ENCODE data around the gene KIAA1217.

Gene KIAA1217

DNA sequence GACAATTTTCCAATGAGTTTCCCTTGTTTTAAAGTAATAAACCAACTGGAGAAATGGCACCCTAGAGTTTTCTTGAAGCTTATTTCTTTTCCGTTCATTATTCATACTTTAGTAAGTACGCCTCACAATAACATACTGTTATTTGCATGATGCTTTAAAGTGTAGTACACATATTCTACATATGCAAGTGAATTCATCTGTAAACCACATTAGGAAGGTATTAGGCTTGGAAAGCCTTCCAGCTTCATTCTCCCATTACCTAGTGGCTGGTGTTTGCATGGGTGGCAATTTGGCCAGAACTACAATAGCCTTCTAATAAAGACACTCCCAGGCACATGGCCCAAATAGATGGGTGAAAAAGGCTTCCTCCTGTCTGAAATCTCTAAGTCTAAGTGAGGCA lies 45.5 kb upstream of the KIAA1217 start:
- Histone ChIP-seq H3K27ac (ENCODE audit: low read depth, low read length) (no peak overlapping the region), H3F3A (ENCODE audit: control insufficient read depth, insufficient read depth) (no peaks in the 10 kb centered on the region), H3K4me2 (ENCODE audit: low read length) (no peak overlapping the region), H3K9me2 (replicated peaks; ENCODE audit: control insufficient read depth, low read length) (no peaks in the 10 kb centered on the region), H3K27me3 (ENCODE audit: control insufficient read depth, low read length) (no peaks in the 10 kb centered on the region), H3K9me3 (ENCODE audit: control insufficient read depth, insufficient read depth, low read length) (no peaks in the 10 kb centered on the region), H3K4me3 (ENCODE audit: low read length) (no peak overlapping the region), H3K4me1 (ENCODE audit: control insufficient read depth, low read length) (no peaks in the 10 kb centered on the region), H4K20me1 (ENCODE audit: control insufficient read depth, insufficient read depth, low read depth, low read length) (no peaks in the 10 kb centered on the region), H3K79me2 (ENCODE audit: control insufficient read depth, low read length) (no peaks in the 10 kb centered on the region), H3K36me3 (ENCODE audit: control insufficient read depth, low read length) (no peaks in the 10 kb centered on the region)
- no peak for TF ChIP-seq EZH2phosphoT487 (IDR thresholded peaks at IDR 0.05; ENCODE audit: borderline replicate concordance, low read length)
- TF ChIP-seq CTCF (IDR thresholded peaks at IDR 0.05; ENCODE audit: low read depth, low read length, poor library complexity, severe bottlenecking), result no peak

GRCh38 chr10:24168258-24169170 lies 40.4 kb upstream of the KIAA1217 start:
- TF ChIP-seq CTCF (IDR thresholded peaks at IDR 0.05; ENCODE audit: low read depth, low read length, poor library complexity, severe bottlenecking), result no peak
- no peak for TF ChIP-seq EZH2phosphoT487 (IDR thresholded peaks at IDR 0.05; ENCODE audit: borderline replicate concordance, low read length)
- Histone ChIP-seq H3F3A (ENCODE audit: control insufficient read depth, insufficient read depth) (no peaks in the 10 kb centered on the region), H3K4me1 (ENCODE audit: control insufficient read depth, low read length) (no peaks in the 10 kb centered on the region), H3K27me3 (ENCODE audit: control insufficient read depth, low read length) (no peaks in the 10 kb centered on the region), H4K20me1 (ENCODE audit: control insufficient read depth, insufficient read depth, low read depth, low read length) (no peaks in the 10 kb centered on the region), H3K9me3 (ENCODE audit: control insufficient read depth, insufficient read depth, low read length) (no peaks in the 10 kb centered on the region), H3K9me2 (replicated peaks; ENCODE audit: control insufficient read depth, low read length) (no peaks in the 10 kb centered on the region), H3K36me3 (ENCODE audit: control insufficient read depth, low read length) (no peaks in the 10 kb centered on the region), H3K4me3 (ENCODE audit: low read length) (no peak overlapping the region), H3K79me2 (ENCODE audit: control insufficient read depth, low read length) (no peaks in the 10 kb centered on the region), H3K4me2 (ENCODE audit: low read length) (no peak overlapping the region), H3K27ac (ENCODE audit: low read depth, low read length) (no peak overlapping the region)

GRCh38 chr10:24170199-24170598 lies 38.7 kb upstream of the KIAA1217 start:
- H3F3A ChIP-seq (ENCODE audit: control insufficient read depth, insufficient read depth), result no peaks in the 10 kb centered on the region
- H4K20me1 ChIP-seq (ENCODE audit: control insufficient read depth, insufficient read depth, low read depth, low read length), result no peaks in the 10 kb centered on the region
- H3K27ac ChIP-seq (ENCODE audit: low read depth, low read length), result no peak overlapping the region
- H3K36me3 ChIP-seq (ENCODE audit: control insufficient read depth, low read length), result no peaks in the 10 kb centered on the region
- no peak overlapping the region for H3K4me2 ChIP-seq (ENCODE audit: low read length)
- no peaks in the 10 kb centered on the region for H3K27me3 ChIP-seq (ENCODE audit: control insufficient read depth, low read length)
- no peak for TF ChIP-seq CTCF (IDR thresholded peaks at IDR 0.05; ENCODE audit: low read depth, low read length, poor library complexity, severe bottlenecking)
- no peak for TF ChIP-seq EZH2phosphoT487 (IDR thresholded peaks at IDR 0.05; ENCODE audit: borderline replicate concordance, low read length)
- H3K4me3 ChIP-seq (ENCODE audit: low read length), result no peak overlapping the region
- H3K9me2 ChIP-seq (replicated peaks; ENCODE audit: control insufficient read depth, low read length), result no peaks in the 10 kb centered on the region
- no peaks in the 10 kb centered on the region for H3K9me3 ChIP-seq (ENCODE audit: control insufficient read depth, insufficient read depth, low read length)
- no peaks in the 10 kb centered on the region for H3K79me2 ChIP-seq (ENCODE audit: control insufficient read depth, low read length)
- H3K4me1 ChIP-seq (ENCODE audit: control insufficient read depth, low read length), result no peaks in the 10 kb centered on the region
